ENCODE results near the gene FAM181A.

The FAM181A gene

DNA sequence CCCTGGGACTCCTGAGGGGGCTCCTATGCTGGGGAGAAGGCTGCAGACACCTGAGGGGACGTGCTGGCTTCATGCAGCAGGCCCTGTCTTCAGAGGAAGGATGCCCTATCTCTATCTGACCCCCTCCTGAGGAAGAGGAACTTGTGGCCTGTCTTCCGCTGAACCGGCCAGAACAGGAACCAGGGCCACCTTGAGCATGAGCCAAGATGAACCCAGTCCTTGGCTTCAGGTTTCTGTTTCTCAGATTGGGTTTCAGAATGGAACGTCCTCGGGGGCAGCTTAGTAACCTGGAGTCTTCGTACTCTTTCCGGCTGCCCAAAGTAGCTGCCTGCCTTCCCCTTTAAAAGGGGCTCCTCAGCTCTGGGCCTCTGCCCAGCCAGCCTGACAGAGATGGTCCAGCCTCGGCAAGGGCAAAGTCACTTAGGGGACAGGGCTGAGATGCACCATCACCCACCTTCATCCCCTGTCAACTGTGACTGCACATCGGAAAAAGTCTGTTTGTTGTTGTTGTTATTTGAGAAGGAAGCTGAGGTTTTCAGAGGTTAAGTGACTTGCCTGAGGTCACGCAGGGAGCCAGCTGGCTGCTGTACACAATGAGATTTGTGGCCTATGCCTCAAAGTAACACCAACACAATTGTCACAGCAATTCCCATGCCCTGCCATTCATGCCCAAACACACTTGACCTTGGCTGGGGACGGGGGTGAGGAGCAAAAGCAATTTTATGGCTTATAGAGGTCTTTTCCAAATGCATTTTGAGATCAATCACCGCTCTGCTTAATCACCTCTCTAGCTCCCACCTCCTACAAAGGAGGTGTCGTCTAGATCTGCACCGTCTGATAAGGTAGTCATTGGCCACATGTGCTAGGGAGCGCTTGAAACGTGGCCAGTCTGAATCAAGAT lies 35.8 kb downstream of the FAM181A start:
- DNase-seq (ENCODE audit: low spot score), result peak; percentile 25

DNA sequence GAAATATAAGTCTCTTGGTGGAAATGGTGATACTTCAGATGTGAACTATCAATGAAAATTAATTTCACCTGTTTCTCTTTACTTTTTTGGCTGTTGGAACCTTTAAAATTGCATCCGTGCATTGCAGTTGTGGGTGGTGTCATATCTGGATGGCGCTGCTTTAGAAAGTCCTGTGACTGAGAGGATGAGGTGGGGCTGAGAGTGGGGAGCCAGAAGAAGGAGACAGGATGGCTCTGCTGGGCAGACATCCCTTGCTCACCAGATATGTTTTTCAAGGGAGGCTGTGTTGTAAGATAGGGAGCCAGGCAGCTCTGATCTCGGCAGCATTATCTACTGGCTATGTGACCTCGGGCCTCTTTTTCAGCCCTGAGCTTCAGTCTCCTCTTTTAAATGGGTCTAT lies 36.5 kb downstream of the FAM181A start:
- no peak for DNase-seq (ENCODE audit: low spot score)

DNA sequence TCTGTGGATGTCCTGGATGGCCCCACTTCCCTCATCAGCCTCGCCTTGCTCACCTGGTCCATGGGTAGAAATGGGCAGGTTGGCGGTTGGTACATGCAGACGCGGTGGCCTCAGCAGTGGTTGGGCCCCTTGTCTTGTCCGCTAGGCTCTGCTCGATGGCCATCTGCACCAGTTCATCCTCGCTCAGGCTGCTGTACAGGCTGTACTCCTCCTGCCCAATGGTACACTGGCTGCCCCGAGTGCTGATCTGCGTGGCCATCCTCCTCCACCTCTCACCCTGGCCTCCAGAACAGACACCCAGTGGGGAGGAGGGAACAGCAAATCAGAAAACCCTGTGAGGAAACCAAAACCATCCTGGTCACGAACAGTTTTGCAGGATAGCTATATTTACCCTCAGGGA lies 37.1 kb downstream of the FAM181A start:
- DNase-seq (ENCODE audit: low spot score), result no peak

DNA sequence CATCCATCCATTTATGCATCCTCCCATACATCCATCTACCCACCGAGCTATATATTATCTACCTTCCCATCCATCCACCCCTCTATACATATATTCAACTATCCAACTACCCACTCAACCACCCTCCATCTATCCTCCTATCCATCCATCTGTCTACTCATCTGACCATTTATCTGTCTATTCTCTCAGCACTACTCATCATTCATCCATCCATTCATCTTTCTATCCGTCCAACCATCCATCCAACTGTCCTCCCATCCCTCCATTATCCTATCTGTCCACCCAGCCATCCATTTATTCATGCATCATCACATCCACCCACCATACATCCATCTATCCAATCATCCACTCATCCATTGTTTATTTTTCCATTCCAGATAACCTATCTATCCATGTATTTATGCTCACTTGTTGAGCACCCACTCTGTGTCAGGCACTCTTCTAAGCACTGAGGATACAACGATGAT lies 37.7 kb downstream of the FAM181A start:
- DNase-seq (ENCODE audit: low spot score), result no peak

DNA sequence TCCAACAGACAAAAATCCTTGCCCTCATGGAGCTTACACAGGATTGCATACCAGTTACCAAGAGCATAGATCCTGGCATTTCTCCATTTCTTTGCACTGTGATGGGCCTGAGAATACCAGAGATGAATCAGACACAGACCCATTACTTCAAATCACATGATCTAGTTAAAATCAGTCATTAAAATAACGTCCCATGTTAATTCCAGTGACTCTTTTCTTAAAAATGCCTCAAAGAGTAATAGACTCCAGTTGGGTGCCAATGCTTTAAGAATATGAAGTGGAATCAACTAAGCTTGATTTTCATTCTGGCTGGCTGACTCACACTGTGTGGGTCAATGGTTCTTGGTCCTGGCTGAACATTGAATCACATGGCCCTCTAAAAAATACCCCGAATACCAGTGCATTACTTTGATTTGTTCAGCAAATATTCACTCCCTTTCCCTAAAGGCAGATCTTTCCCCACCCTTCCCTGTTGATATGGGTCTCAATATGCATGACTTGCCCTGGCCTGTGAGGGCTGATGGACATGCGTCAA lies 38.2 kb downstream of the FAM181A start:
- peak; percentile 99 for DNase-seq (ENCODE audit: low spot score)

DNA sequence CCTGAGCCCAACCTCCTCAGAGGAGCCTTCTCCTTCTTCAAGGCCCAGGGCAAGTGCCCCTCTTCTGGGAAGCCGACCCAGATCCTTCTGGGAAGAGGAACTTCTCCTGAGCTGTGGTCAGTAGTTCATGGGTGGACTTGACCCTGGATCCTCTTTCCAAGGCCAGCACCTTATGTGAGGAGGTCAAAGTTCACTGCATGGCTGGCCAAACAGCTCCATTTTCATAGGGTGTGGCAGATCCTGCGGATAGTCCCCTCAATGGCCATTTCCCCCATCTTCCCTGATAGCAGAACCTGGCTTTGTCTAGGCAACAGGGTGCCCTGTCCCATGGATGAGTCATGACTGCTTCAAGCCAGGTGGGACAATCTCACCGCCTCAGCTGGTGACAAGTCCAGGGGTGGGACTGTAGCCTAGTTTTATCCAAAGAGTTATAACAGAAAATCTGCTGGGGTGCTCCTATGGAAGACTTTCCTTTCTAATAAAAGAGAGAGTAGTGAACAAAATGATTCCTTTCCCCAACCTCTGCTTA lies 38.9 kb downstream of the FAM181A start:
- DNase-seq (ENCODE audit: low spot score), result peak; percentile 51

DNA sequence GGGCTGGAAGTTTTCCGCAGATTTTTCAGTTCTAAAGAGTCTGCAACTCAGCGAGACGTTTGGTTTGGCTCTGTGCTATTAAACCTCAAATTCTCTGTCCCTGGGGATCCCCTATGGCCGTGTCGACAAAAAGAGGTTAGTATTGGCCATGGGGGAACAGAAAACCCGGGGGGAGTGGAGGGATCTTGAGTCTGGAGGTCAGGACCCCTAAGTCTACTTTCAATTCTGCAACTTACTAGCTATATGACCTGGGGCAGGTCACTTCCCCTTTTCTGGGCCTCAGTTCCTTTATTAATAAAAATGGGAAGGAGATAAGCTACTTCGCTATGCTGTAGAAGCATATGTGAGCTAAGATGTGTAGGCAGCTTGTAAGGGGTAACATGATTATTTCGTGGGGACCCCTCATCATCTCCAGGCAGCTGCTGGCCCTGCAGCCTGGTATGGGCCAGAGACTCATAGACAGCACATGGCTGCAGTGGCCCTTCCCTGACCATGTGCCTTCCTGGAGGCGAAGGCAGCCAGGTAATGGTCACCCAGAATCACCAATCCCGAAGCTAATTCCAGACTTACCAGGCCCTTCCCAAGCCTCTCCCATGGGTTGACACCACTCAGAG lies 40.6 kb downstream of the FAM181A start:
- DNase-seq (ENCODE audit: low spot score), result no peak

DNA sequence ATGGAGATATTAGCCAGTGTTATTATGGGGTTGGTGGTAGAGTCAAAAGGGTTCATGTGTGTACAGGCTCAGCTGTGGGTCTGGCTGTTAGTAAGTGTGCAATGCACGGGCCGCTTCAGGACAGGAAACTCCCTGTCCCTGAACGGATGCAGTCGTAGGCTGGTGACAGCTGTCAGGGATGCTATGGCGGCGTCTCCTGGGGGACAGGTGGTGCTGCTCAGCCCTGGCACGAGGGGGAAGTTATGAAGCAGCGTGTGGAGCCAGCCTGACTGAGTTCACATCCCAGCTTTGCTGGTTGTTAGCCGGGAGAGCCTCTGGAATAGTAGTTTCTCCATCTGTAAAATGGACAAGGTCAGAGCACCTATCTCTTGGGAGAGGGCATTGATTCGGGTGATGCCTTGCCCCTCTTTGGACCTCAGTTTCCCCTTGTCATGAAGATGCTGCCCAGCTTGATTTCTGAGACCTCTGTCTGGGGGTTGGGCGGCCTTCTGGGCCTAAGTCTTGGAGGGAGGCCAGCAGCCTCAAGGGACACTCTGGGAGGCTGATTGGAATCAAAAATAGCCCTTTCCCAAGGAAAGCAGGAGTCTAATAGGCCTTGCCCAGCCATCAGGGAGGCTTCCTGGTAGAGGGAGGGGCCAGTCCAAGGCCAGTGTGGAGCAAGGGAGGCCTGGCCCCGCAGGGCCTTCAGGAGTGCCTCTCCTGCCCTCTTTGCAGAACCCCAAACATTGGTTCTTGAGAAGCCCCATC lies 42.1 kb downstream of the FAM181A start:
- no peak for DNase-seq (ENCODE audit: low spot score)

DNA sequence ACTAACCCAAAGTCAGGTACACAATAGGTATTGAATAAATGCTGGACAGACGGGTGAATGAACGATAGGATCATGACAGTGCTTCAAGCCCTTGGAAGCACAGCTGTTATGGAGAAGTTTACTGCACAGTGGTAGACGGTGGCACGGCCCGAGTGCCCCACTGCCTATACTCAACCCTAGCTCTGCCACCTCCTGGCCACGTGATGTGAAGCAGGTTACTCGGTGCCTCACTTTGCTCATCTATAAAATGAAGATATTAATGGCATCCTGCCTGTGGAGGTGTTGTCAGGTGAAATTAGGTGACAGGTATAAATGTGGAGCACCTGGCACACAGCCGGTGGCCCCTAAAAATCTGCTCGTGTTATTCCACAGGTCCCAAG lies 43.4 kb downstream of the FAM181A start:
- peak; percentile 68 for DNase-seq (ENCODE audit: low spot score)

DNA sequence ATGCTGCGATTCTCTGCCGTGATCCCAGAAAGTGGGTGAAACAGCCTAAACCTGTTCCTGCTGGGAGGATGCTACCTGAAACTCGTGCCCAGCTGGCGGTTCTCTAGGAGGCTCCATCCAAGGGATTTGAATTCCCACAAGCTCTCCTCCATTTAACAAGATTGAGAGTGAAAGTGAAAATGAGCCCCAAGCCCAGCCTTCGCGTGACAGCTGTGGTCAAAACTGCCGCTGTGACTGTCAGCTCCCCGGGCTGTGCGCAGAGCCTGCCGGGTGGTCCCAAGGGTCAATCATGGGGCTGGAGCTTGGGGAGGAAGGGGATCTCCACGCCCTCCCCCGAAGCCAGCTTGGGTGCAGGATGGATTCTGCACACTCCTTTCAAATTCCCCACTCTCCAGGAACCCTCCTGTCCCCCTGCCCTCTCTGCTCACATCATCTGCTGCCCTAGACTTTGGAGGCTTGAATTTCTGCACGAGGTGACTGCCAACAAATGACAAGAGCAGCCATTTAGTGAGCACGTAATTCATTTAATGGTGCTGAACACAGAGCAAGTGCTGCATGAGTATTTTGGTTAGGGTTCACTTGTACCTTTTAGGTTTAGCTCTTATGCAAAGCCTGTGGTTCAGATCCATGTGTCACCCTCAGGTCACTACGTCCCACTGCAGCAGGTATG lies 44.0 kb downstream of the FAM181A start:
- DNase-seq (ENCODE audit: low spot score), result peak; percentile 23

DNA sequence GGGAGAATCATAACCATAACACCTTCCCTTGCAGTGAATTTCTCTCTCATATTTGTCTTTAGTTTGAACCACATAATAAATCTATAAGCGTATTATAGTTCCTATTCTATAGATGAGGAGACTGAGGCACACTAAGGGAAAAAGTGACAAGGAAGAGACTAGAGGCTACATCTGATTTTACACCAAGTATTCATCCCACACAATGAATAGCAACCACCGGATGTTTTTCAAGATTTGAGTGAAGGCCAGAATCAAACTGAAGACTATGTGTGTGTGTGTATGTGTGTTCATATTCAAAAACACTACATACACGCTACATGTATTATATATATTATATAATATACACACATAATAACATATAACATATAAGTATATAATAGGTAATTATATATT lies 44.5 kb downstream of the FAM181A start:
- DNase-seq (ENCODE audit: low spot score), result no peak

DNA sequence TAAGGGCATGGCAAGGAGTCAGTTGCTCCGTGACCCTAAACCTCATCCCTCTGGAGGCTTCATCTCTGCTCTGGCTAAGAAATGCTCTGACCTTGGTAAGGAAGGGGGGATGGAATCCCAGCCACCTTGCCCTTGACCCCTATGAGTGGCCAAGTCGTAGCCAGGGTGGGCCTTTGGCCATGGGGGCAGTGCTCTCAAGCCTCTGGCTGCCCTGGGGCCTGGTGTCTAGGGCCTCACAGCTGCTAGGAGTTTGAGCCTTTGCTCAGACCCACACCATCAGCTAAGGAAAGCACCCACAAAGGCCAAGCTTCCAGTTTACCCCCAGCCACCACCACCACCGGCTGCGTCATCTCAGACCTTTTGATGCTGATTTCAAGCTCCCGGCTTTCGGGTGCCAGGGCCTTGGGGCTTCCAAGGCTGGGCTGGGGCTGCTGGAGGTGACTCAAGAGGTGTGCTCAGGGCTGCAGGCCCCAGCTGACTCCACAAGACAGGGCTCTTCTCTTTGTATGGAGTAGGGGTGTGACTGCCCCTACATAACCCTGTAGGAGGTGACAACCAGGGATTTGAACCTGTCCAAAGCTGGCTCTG lies 45.6 kb downstream of the FAM181A start:
- no peak for DNase-seq (ENCODE audit: low spot score)

DNA sequence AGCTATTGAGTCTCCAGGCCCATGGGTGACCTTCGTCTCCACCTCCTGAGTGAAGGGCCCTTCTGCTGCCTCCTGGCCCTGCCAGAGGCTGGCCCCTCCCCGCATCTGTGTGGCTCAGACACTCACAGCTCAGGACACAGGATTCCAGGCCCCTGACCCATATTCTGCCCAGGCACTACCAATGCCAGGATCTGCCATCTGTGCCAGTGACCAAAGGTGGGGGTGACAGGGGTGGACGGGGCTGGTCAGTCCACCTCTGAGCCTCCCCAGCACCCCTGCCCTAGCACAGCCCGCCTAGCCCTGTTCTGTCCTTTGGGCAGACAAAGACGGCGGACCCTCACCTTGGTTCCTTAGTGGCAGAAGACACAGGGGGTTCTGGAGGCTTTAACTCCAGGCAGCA lies 46.5 kb downstream of the FAM181A start:
- no peak for DNase-seq (ENCODE audit: low spot score)

DNA sequence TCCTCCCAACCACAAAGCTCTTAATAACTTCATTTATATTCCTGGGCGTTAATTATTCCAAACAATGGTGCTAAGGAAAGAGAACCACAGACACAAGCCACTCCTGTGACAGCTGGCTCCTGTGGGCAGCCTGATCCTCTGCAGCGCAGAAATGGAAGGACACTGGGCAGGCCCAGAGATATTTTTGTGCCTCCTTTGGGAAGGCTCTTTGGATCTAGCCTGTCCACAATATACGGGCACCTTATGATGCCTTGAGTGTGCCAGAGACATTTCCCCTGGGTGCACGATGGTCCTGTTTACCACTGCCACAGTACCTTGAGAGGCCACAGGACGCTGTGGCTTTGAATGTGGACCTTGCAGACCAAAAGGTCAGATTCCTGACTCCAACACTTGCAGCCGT lies 47.2 kb downstream of the FAM181A start:
- no peak for DNase-seq (ENCODE audit: low spot score)

DNA sequence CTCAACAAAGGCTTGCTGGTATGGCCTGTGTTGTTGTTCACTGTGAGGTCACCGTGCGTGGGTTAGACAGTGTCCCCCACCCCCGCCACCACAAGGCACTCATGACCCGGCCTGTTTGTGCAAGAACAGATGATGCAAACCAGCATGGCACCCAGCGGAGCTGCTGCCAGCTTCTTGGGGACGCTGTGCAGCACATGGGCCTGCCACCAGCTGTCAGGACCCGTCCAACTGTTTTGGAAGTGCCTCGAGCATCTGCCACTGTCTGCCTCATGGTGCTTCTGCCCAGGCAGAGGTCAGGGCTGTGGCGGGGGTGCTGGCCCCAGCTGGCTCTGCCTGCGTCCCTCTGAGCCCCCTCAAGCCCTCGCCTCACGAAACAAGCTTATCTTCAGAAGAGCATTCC lies 47.7 kb downstream of the FAM181A start:
- DNase-seq (ENCODE audit: low spot score), result no peak

DNA sequence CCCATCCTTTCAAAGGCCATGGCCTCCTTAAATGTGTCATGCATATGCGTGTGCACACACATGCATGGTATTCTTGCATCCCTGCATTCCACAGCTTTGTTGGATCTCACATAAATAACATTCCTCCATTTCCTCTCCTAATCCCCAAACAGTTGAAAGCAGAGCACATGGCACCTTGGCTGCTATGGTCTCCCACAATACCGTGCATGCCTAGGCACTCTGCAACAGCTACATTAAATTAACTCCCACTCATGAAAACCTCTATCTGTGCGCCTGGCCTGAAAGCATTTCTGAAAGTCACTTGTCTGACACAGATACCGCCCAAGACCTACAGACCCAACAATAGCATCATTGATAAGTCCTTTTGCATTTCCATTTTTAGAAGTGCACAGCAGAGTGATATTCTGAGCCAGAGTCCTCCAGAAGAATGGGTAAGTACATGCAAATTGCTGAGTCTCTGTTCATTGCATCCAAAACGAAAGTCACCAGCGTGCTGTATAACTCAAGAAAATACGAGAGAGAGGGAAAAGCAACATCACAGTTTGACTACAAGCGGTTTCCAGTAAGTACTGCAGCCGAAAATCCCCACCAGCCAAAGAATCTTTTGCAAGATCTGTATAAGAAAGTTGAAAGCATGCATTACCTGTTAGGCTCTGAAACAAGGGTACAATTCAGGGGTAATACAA lies 48.8 kb downstream of the FAM181A start:
- DNase-seq (ENCODE audit: low spot score), result no peak

DNA sequence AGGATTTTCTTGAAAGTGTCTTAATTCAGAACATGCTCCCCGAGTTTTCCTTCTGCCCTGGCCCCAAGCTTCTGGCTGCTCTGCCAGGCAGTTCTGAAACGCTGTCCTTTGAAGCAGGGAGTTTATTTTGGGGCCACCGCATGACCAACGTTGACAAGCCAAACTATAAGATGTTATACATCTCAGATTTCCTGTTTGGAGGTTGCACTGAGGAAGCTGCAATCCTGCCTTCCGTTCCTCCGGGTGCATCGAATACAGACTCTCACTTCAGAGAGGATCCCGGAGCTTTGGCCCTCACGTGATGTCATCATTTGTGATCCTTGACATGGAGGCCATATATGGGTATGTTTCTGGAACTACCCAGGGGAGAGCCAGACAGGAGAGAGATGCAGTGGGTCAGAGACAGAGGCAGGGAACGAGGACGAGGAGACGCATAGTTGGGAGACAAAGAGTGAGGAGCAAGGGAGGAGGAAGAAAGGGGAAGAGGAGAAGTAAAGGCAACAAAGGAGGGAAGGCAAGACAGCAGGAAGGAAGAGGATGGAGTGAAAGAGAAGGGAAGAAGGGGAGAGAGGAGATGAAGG lies 49.4 kb downstream of the FAM181A start, which contains the start of gene ASB2:
TSS of gene ASB2 (minus strand) at position 94 of the 581 bp plus-strand sequence. CDS start 12,031 bp downstream, outside the sequence.
- no peak for DNase-seq (ENCODE audit: low spot score)

DNA sequence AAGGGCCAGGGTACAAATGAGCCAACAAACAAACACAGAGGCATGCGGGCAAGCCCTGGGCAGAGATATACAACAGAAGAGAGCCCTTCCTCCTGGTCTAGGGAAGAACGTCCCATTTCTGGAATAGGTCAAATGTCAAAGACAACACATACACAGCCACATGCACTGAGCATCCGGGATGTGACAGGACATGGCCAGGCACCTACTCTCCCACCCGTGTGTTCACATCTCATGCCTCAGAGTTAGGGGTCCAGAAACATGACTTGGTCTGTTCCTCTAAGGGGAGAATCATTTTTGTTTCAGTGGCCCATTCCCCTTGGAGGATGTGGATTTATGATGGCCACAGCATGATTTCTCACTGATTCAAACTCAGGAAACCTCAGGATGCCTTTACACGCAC lies 50.0 kb downstream of the FAM181A start:
- no peak for DNase-seq (ENCODE audit: low spot score)

DNA sequence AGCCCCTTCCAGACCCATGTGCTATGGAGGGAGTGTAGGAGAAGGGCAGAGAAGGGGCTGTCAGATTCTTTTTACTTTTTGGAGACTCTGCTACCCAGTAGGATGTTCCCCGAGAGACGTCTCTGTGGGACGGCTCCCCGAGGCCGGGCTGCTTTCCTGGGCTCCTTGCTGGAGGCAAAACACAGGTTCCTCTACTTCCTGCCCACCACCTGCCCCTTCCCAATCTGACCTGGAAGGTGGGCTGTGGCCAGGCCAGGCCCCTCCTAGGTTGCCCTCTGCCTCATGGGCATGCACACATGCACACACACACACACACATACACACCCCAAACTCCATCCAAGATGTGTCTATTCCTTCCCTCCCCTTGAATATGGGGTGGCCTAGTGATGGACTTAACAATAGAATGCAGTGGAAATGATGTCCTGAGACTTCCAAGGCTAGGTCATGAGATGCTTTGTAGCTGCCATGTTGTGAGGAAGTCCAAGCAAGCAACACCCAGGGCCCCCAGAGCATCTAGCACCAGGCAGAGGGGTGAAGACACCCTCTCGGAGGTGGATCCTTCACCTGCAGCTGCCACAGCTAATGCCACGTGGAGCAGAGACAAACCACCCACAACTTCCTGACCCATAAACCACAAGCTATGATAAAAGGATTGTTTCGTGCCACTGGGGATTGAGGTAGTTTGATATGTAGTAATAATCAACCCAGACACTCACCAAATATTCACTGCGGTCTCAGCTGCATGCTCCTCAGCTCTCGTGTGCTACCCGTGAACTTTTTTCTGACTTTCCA lies 50.8 kb downstream of the FAM181A start:
- peak; percentile 50 for DNase-seq (ENCODE audit: low spot score)

All from kidney tubule cell (primary cell).